ENCODE measurements around the gene ESYT3. TPM values are rescaled to one million over a fixed set of nuclear protein-coding genes. Genes with fewer than 3 reads are reported as not detected.

ESYT3 gene
- total and polyA plus RNA-seq, 2 of the 8 experiments (the other 6 are each of a cell fraction or from before 2014, with no cell fraction given), result 4.4 to 7.3 TPM

DNA sequence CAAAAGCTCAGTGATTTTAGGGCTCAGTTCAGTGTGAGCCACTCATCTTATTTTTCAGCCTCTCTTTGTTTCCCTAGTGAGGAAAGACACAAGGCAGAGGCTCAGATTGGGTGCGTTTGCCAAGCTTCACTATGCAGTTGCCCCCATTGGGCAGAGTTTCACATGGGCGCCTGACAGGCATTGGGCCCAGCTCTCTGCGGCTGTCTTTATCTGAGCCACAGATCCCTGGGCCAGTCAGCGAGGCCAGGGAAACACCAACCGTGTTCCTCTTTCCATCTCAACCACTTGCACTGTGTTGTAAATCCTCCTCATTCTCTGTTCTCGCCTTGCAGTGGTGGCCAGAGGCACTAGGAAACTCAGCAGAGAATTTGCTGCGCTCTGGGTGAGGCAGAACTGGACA, 10.8 kb downstream of the ESYT3 start:
- 84% methylated on average over 7 of the region's 7 CpGs; no CpG with 5 or more reads in 1 of the 2 experiments for WGBS, 2 experiments (ENCODE audit: extremely low coverage in 1 of 2, insufficient coverage in 1 of 2, insufficient read length in 1 of 2, insufficient replicate concordance in 2 of 2, low coverage in 1 of 2, low lambda C conversion rate in 2 of 2, missing lambda C conversion rate in 1 of 2)
- H3K9ac ChIP-seq (replicated peaks in 1 of 4; ENCODE audit: extremely low read depth in 1 of 4, low read depth in 3 of 4, low read length in 3 of 4), result no peak overlapping the region
- no peak overlapping the region for H2BK120ac ChIP-seq (replicated peaks; ENCODE audit: low read depth, low read length)
- no peak overlapping the region for H4K91ac ChIP-seq (replicated peaks; ENCODE audit: insufficient read length, low read length)
- no peak overlapping the region for H3K18ac ChIP-seq (ENCODE audit: extremely low read depth, low read length)
- no peaks in the 10 kb centered on the region for H3K23me2 ChIP-seq (ENCODE audit: low read depth, low read length)
- H2AK5ac ChIP-seq (ENCODE audit: low read depth, low read length), result no peak overlapping the region
- TF ChIP-seq CBX5 (IDR thresholded peaks at IDR 0.05; ENCODE audit: low read depth, low read length), result no peak
- TF ChIP-seq RAD21 (IDR thresholded peaks at IDR 0.05 in 1 of 2, conservative IDR thresholded peaks at IDR 0.05 in 1 of 2; ENCODE audit: low read depth in 2 of 2, low read length in 2 of 2), result no peak
- TF ChIP-seq, protein P1, sequence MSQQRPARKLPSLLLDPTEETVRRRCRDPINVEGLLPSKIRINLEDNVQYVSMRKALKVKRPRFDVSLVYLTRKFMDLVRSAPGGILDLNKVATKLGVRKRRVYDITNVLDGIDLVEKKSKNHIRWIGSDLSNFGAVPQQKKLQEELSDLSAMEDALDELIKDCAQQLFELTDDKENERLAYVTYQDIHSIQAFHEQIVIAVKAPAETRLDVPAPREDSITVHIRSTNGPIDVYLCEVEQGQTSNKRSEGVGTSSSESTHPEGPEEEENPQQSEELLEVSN (IDR thresholded peaks at IDR 0.05), result no peak
- TF ChIP-seq PHF8 (conservative IDR thresholded peaks at IDR 0.05; ENCODE audit: low read depth, low read length), result no peak
- TF ChIP-seq RXRA (IDR thresholded peaks at IDR 0.05; ENCODE audit: insufficient read depth, low read depth, low read length), result no peak
- TF ChIP-seq TBP (IDR thresholded peaks at IDR 0.05; ENCODE audit: low read depth, low read length), result no peak
- no peak for TF ChIP-seq CTBP2 (IDR thresholded peaks at IDR 0.05; ENCODE audit: borderline replicate concordance, insufficient read depth, insufficient read length, low read length)
- TF ChIP-seq SP1 (IDR thresholded peaks at IDR 0.05; ENCODE audit: low read depth, low read length), result no peak
- TF ChIP-seq KDM1A (IDR thresholded peaks at IDR 0.05; ENCODE audit: borderline replicate concordance, low read length), result no peak
- TF ChIP-seq JUN (IDR thresholded peaks at IDR 0.05; ENCODE audit: low read depth, low read length), result no peak
- TF ChIP-seq, protein P2, sequence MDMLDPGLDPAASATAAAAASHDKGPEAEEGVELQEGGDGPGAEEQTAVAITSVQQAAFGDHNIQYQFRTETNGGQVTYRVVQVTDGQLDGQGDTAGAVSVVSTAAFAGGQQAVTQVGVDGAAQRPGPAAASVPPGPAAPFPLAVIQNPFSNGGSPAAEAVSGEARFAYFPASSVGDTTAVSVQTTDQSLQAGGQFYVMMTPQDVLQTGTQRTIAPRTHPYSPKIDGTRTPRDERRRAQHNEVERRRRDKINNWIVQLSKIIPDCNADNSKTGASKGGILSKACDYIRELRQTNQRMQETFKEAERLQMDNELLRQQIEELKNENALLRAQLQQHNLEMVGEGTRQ (IDR thresholded peaks at IDR 0.05; ENCODE audit: low read length), result no peak
- no peak for TF ChIP-seq TEAD4 (IDR thresholded peaks at IDR 0.05; ENCODE audit: low read depth, low read length)
- no peak overlapping the region for H3K4me2 ChIP-seq (ENCODE audit: insufficient read depth in 1 of 2, low read depth in 2 of 2, low read length in 2 of 2)
- ChIA-PET POLR2A (ENCODE audit: partially characterized antibody) (no interaction called here), CTCF (ENCODE audit: partially characterized antibody) (interaction anchor here (0.9 to 1.7 kb wide), 5 partner anchors 9 to 98 kb away, joined by 3 to 7 read pairs (median 4); no protein-coding TSS in a partner anchor)
- H2BK5ac ChIP-seq (ENCODE audit: low read depth, low read length), result no peak overlapping the region
- no peak overlapping the region for H3K14ac ChIP-seq (ENCODE audit: insufficient read length)
- no peak overlapping the region for H2BK12ac ChIP-seq (ENCODE audit: low read depth, low read length)
- H2AFZ ChIP-seq (ENCODE audit: low read length), result no peak overlapping the region
- H4K20me1 ChIP-seq (replicated peaks in 1 of 2; ENCODE audit: control insufficient read depth in 1 of 2, insufficient read depth in 2 of 2, low read length in 2 of 2), result no peaks in the 10 kb centered on the region
- H3K79me2 ChIP-seq (ENCODE audit: control insufficient read depth in 1 of 2, insufficient read depth in 2 of 2, low read length in 2 of 2), result no peaks in the 10 kb centered on the region
- H2BK20ac ChIP-seq (ENCODE audit: low read length), result no peak overlapping the region
- H3K23ac ChIP-seq (ENCODE audit: insufficient read length), result no peak overlapping the region
- no peak overlapping the region for H4K8ac ChIP-seq (ENCODE audit: extremely low read depth, insufficient read depth, low read length)
- no peak overlapping the region for H3K4me3 ChIP-seq (ENCODE audit: extremely low read depth in 1 of 4, insufficient read depth in 2 of 4, low read depth in 3 of 4, low read length in 4 of 4)
- H3K56ac ChIP-seq (replicated peaks; ENCODE audit: insufficient read length, low read depth, low read length), result no peak overlapping the region
- H3K27ac ChIP-seq (ENCODE audit: low read depth, low read length), result no peak overlapping the region
- no peak overlapping the region for H3K4ac ChIP-seq (replicated peaks; ENCODE audit: insufficient read length, low read depth, low read length)
- H4K5ac ChIP-seq (ENCODE audit: insufficient read length, low read depth, low read length), result no peak overlapping the region
- no peaks in the 10 kb centered on the region for H3K27me3 ChIP-seq (replicated peaks in 1 of 4; ENCODE audit: control insufficient read depth in 3 of 4, extremely low read depth in 1 of 4, insufficient read depth in 3 of 4, low read length in 3 of 4)
- no peak overlapping the region for H2BK15ac ChIP-seq (ENCODE audit: low read length)
- no peaks in the 10 kb centered on the region for H3K36me3 ChIP-seq (ENCODE audit: control insufficient read depth in 2 of 4, insufficient read depth in 4 of 4, low read length in 3 of 4)
- DNase-seq (ENCODE audit: low read depth in 1 of 2, low spot score in 2 of 2), result no peak
- no peak for FAIRE-seq
- peaks cover 3% of the 10 kb centered on the region; the same call in 1 of the 2 replicates for H3K79me1 ChIP-seq (ENCODE audit: low read depth, low read length)
- H3K4me1 ChIP-seq (replicated peaks in 1 of 4; ENCODE audit: control insufficient read depth in 3 of 4, insufficient read depth in 4 of 4, low read length in 3 of 4), result peaks cover 0 to 7% (median 1%) of the 10 kb centered on the region in 4 experiments; a peak in 3 of 7 replicates
- H3K9me3 ChIP-seq (ENCODE audit: insufficient read depth in 2 of 2, low read depth in 1 of 2, low read length in 1 of 2), result no peaks in the 10 kb centered on the region

Measured in H1 (cell line).